SH-SY5Y (cell line): ENCODE data around the gene KIF13A.

Experiments used
- GATA2 ChIP-seq: IDR thresholded peaks from 2 replicates; pipeline ENCODE4 v1.6.1; 2011; ENCODE audit warnings: mild to moderate bottlenecking, low read depth, low read length
- GATA3 ChIP-seq: IDR thresholded peaks from 2 replicates; pipeline ENCODE4 v1.6.1; 2011; ENCODE audit warnings: low read depth, mild to moderate bottlenecking, low read length, moderate library complexity

- no peak for TF ChIP-seq GATA2
- TF ChIP-seq GATA3, result no peak
These were observed 19.5 kb downstream of the KIF13A start for GRCh38 chr6:17967668-17968518.
